Vagina (tissue), 2 donors: ENCODE data around the gene PDE9A.

Experiments
- POLR2A ChIP-seq, 2 donors: fragments of 450-650 bp; IDR thresholded peaks; one replicate each; pipeline ENCODE4 v1.6.1; 2017; ENCODE audit warnings: antibody characterized with exemption in 2 of 2, mild to moderate bottlenecking in 2 of 2, moderate library complexity in 2 of 2
- TF ChIP-seq, protein P1 (sequence below), 3 experiments: fragments of 450-650 bp in 2 of 3; fragments of 200-600 bp in 1 of 3; sonication (generic) in 1 of 3; IDR thresholded peaks; one replicate each; pipeline ENCODE4 v1.5.1; 2017 to 2019; ENCODE audit warnings: antibody characterized with exemption in 3 of 3, mild to moderate bottlenecking in 2 of 3, moderate library complexity in 2 of 3

DNA sequence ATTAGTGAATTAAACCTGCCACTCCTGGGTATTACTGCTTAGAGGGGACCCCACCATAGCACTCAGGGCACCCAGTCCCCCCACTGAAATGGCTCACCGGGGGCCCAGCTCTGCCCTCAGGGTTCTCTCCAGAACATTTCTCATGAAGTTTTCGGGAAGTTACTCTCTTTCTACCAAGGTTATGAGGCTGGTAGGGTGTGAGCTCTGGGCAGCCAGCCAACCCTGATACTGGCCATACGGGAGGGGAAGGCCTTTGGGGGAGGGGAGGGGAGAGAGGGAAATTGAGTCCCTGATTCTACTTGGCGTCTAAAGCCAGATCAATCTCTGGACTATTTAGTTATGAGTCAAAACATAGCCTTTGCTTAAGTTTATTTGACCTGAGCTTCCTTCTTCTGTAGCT, 12.9 kb upstream of the PDE9A start:
- TF ChIP-seq, protein P1, sequence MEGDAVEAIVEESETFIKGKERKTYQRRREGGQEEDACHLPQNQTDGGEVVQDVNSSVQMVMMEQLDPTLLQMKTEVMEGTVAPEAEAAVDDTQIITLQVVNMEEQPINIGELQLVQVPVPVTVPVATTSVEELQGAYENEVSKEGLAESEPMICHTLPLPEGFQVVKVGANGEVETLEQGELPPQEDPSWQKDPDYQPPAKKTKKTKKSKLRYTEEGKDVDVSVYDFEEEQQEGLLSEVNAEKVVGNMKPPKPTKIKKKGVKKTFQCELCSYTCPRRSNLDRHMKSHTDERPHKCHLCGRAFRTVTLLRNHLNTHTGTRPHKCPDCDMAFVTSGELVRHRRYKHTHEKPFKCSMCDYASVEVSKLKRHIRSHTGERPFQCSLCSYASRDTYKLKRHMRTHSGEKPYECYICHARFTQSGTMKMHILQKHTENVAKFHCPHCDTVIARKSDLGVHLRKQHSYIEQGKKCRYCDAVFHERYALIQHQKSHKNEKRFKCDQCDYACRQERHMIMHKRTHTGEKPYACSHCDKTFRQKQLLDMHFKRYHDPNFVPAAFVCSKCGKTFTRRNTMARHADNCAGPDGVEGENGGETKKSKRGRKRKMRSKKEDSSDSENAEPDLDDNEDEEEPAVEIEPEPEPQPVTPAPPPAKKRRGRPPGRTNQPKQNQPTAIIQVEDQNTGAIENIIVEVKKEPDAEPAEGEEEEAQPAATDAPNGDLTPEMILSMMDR (IDR thresholded peaks at IDR 0.05), result no peak
- no peak for TF ChIP-seq POLR2A (IDR thresholded peaks at IDR 0.05)
